Measurements from ENCODE around the gene TNS1. TPM values are rescaled to one million over a fixed set of nuclear protein-coding genes. Genes with fewer than 3 reads are reported as not detected.

The TNS1 gene
- total RNA-seq, 1 donor from 2014 or later = 828 TPM

- Histone ChIP-seq H3K27me3 (ENCODE audit: low read depth) (no peaks in the 10 kb centered on the region), H3K27ac (replicated peaks) (peak overlapping the region; percentile 95), H3K36me3 (peaks cover 82% of the 10 kb centered on the region), H3K9me3 (replicated peaks) (no peaks in the 10 kb centered on the region), H3K4me3 (no peak overlapping the region), H3K4me1 (peaks cover 100% of the 10 kb centered on the region)
- no peak for DNase-seq
- intact Hi-C loops (cut with micrococcal nuclease) = no loop called here
- TF ChIP-seq CTCF (IDR thresholded peaks at IDR 0.05; ENCODE audit: borderline replicate concordance) = no peak
Observed at GRCh38 chr2:217826991-217827390, 175.8 kb downstream of the TNS1 start.

GRCh38 chr2:217826520-217826919, 176.3 kb downstream of the TNS1 start:
- intact Hi-C loops (cut with micrococcal nuclease) = no loop called here
- peaks cover 100% of the 10 kb centered on the region for H3K4me1 ChIP-seq
- peak overlapping the region; percentile 95 for H3K27ac ChIP-seq (replicated peaks)

GRCh38 chr2:217825469-217826235, 177.1 kb downstream of the TNS1 start:
- peaks cover 100% of the 10 kb centered on the region for H3K4me1 ChIP-seq
- peak; percentile 12 for DNase-seq
- no peaks in the 10 kb centered on the region for H3K9me3 ChIP-seq (replicated peaks)
- H3K27ac ChIP-seq (replicated peaks) = peak overlapping the region; percentile 95
- no peaks in the 10 kb centered on the region for H3K27me3 ChIP-seq (ENCODE audit: low read depth)
- intact Hi-C loops (cut with micrococcal nuclease) = no loop called here
- no peak overlapping the region for H3K4me3 ChIP-seq
- peaks cover 82% of the 10 kb centered on the region for H3K36me3 ChIP-seq
- no peak for TF ChIP-seq CTCF (IDR thresholded peaks at IDR 0.05; ENCODE audit: borderline replicate concordance)

More at GRCh38 chr2:217826520-217826919, 176.3 kb downstream of the TNS1 start:
- DNase-seq = peak; percentile 82
- Histone ChIP-seq H3K4me3 (no peak overlapping the region), H3K9me3 (replicated peaks) (no peaks in the 10 kb centered on the region), H3K27me3 (ENCODE audit: low read depth) (no peaks in the 10 kb centered on the region), H3K36me3 (peaks cover 82% of the 10 kb centered on the region)
- no peak for TF ChIP-seq CTCF (IDR thresholded peaks at IDR 0.05; ENCODE audit: borderline replicate concordance)

- Histone ChIP-seq H3K9me3 (replicated peaks) (no peaks in the 10 kb centered on the region), H3K36me3 (peaks cover 82% of the 10 kb centered on the region), H3K27me3 (ENCODE audit: low read depth) (no peaks in the 10 kb centered on the region), H3K4me1 (peaks cover 100% of the 10 kb centered on the region), H3K4me3 (no peak overlapping the region), H3K27ac (replicated peaks) (peak overlapping the region; percentile 95)
- peak; percentile 11 for DNase-seq
- intact Hi-C loops (cut with micrococcal nuclease) = no loop called here
- no peak for TF ChIP-seq CTCF (IDR thresholded peaks at IDR 0.05; ENCODE audit: borderline replicate concordance)
Observed at GRCh38 chr2:217824223-217824622, 178.6 kb downstream of the TNS1 start.

GRCh38 chr2:217823626-217824025, 179.2 kb downstream of the TNS1 start:
- Histone ChIP-seq H3K4me3 (no peak overlapping the region), H3K9me3 (replicated peaks) (no peaks in the 10 kb centered on the region), H3K4me1 (peaks cover 100% of the 10 kb centered on the region), H3K27ac (replicated peaks) (peak overlapping the region; percentile 95), H3K27me3 (ENCODE audit: low read depth) (no peaks in the 10 kb centered on the region), H3K36me3 (peaks cover 82% of the 10 kb centered on the region)
- DNase-seq = no peak
- no peak for TF ChIP-seq CTCF (IDR thresholded peaks at IDR 0.05; ENCODE audit: borderline replicate concordance)
- intact Hi-C loops (cut with micrococcal nuclease) = no loop called here
